ENCODE data around the gene RPL5.

Gene RPL5

DNA sequence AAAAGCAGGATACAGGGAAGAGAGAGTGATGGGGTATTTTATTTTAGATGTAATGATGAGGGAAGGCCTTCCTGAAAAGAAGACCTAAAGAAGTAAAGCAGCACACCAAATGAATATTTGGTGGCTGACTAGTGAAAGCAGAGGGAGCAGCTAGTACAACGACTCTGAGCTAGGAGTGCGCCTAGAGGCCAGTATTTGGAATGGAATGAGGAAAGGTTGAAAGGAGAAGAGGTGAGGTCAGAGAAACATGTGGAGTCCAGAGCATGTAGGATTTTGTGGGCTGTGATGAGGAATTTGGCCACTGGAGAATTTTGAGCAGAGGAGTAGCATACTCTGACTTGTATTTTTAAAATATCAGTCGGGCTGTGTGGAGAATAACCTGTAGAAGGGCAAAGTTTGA lies 11.8 kb upstream of the RPL5 start:
- DNase-seq (ENCODE audit: low read depth in 2 of 2): no peak

DNA sequence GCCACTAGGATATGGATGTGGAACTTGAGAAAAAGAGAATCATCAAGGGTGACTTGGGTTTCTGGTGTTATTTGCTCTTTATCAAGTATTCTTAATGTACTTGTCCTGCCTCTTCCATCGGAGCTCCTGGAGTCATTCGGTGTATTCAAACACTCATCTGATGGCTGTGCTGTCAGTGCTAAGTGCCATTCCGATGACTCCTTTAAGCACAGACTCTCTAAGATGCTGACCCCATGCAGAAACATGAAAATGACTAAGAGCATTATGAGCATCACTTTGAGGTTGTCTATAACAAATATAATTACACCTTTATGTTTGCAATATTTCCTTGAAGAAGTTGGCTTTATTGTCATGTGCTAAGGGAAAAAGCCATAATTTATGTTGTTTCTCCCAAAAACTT lies 11.3 kb upstream of the RPL5 start:
- no peak for DNase-seq (ENCODE audit: low read depth in 2 of 2)

DNA sequence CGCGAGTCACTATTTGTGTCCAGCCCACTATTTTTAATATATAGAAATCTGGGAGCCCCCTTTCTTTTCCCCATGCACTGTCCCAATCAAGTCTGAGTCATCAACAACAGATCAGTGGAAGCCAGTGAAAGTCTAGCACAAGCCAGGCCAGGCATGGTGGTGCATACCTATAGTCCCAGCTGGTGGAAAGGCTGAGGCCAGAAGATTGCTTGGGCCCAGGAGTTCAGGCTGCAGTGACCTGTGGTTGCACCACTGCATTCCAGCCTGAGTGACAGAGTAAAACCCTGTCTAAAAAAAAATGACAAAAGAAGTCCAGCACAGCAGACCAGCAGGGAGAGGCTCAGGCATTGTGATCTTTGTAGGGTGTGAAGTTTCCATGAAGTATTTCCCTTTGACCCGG lies 9.0 kb upstream of the RPL5 start:
- DNase-seq (ENCODE audit: low read depth in 2 of 2): no peak

DNA sequence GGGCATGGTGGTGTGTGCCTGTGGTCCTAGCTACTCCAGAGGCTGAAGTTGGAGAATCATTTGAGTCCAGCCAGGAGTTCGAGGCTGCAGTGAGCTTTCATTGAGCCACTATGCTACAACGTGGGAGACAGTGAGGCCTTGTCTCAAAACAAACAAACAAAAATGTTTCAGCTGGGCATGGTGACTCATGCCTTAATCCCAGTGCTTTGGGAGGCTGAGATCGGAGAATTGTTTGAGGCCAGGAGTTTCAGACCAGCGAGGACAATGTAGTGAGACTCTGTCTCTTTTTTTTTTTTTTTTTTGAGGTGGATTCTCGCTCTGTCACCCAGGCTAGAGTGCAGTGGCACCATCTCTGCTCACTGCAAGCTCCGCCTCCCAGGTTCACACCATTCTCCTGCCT lies 5.0 kb upstream of the RPL5 start:
- no peak for DNase-seq (ENCODE audit: low read depth in 2 of 2)

DNA sequence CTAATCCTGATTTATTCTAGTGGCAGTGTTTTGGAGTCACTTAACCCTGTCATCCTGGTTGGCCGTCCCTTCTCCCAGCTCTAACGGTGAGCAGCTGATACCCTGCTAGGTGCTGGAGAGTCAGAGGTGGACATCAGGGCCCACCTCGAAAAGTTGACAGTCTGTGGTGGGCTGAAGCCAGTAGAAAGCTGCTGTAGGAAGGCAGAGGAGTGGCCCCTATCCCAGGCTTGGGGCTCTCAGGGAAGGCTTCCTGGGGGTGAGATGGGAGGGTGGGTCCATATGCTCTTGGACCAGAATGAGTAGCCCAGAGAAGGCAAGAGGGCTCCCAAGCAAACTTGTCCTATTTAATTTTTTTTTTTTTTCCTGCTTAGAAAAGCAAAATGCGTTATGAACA lies 475 bp upstream of the RPL5 start:
- DNase-seq (ENCODE audit: low read depth in 2 of 2): no peak

DNA sequence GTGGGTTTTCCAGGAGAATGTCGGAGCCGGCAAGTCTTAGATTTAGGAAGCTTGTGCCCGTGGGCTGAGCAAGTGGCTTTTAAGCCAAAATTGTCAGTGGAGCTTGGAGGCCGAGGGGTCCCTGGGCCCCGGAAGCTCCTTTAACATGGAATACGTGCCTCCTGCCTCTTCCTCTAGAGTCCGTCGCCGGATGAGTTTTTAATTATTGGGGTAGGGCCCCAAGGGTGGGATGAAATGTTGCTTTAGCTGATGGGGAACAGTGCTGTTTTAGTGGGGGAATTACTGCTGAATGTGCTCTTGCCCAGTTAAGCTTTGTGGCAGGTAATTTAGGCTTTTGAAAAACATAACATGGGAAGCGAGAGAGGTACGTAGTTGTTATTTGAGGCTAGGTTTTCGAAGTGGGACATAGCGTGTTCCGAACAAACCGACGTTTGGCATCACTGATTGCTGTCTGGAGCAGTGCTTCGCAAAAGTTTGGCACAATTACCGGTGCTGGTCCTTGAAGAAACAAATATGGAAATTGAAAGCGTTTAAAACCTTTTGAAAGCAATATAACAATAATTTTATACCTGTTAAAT lies 786 bp downstream of the RPL5 start:
- DNase-seq (ENCODE audit: low read depth in 2 of 2): no peak

DNA sequence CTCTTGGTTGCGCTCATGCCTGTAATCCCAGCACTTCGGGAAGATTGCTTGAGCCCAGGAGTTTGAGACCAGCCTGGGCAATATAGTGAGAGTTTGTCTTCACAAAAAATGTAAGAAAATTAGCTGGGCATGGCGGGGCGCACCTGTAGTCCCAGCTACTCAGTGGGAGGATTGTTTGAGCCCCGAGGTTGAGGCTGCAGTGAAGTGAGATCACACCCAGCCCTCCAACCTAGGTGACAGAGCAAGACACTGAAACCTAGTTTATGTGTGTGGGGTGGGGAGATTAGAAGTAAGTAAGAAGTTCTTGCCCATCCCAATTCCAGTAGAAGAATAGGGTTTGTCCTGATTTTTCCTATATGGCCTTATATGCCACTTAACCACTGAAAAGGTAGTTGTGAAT lies 2.0 kb downstream of the RPL5 start:
- DNase-seq (ENCODE audit: low read depth in 2 of 2): no peak

DNA sequence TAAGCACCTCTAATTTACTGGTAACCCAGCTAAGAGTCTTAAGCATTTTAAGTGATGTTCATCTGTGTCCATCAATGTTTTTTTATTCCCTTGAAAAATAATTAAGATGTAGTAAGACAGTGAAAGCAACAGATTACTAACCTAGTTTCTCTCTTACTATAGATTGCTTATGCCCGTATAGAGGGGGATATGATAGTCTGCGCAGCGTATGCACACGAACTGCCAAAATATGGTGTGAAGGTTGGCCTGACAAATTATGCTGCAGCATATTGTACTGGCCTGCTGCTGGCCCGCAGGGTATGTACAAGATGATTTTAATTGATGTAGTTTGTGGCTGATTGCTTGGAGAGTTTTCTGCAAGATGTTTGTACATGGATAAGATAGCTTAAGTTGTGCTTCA lies 2.8 kb downstream of the RPL5 start:
- no peak for DNase-seq (ENCODE audit: low read depth in 2 of 2)

DNA sequence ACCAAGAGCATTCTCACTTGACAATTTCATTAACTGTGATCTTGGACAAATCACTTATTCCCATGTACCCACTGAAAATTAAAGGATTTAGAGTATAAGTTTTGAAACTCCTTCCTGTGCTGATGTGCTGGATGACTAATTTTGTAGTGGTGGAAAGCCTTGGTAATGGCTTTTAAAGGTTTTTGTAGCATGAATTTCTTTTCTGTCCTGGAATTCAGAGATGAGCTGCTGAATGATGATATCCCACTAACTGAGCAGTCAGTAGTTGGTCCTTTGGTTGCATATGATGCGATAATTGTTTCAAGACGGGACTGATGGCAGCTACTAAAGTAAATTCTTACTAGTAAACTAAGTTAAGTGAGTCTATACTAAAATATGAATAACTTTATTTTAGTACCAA lies 5.2 kb downstream of the RPL5 start:
- DNase-seq (ENCODE audit: low read depth in 2 of 2): no peak

DNA sequence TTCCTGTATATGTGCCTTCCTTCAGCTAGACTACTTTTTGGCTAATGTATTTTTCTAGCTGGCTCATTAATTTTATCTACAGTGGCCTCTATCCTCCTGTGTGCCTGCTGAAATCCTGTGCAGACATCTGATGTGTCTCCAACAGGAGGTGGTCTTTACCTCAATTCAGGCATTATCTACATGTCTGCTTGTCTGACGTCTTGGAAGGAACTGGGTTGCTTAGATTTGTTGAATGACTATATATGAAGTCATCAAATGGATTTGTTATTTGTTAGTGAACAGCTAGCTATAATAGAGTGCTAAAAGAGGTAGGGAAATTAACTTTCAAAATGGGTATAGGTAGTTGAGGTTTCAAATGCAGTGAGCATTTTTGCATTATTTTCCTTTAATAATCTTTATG lies 6.7 kb downstream of the RPL5 start:
- no peak for DNase-seq (ENCODE audit: low read depth in 2 of 2)

DNA sequence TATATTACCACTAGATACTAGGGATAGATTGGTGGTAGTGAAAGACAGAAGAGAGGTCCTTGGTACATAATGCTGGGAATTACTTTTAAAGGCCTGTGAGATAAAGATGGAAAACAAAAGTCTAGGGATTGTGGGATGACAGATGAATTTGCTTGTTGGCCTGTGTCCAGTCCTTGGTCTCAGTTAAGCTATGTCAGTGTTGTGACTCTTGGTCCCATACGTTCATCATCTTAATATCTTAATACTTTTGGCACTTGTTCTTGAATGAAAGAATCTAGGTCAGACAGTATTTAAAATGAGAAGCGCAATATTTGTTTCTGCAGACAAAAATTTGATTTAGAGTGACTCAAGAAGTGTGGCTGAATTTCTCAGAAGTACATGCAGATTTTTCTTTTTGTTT lies 7.6 kb downstream of the RPL5 start:
- no peak for DNase-seq (ENCODE audit: low read depth in 2 of 2)

DNA sequence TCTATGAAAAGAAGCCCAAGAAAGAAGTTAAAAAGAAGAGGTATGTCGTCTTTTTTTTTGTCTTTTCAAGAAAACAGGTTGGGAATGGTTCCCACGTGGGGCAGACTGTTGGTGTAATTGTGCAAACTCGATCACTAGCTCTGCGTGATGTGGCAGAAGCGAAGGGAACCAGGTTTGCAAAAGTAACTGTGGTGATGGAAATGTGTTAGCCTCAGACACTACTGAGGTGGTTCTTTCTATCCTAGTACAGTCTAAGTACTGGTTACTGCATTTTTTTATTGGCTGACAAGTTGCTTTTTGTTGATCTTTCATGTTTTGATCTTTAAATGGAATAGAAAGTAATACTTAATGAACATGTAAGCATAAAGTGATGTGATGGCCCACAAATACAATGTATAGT lies 8.8 kb downstream of the RPL5 start:
- no peak for DNase-seq (ENCODE audit: low read depth in 2 of 2)

DNA sequence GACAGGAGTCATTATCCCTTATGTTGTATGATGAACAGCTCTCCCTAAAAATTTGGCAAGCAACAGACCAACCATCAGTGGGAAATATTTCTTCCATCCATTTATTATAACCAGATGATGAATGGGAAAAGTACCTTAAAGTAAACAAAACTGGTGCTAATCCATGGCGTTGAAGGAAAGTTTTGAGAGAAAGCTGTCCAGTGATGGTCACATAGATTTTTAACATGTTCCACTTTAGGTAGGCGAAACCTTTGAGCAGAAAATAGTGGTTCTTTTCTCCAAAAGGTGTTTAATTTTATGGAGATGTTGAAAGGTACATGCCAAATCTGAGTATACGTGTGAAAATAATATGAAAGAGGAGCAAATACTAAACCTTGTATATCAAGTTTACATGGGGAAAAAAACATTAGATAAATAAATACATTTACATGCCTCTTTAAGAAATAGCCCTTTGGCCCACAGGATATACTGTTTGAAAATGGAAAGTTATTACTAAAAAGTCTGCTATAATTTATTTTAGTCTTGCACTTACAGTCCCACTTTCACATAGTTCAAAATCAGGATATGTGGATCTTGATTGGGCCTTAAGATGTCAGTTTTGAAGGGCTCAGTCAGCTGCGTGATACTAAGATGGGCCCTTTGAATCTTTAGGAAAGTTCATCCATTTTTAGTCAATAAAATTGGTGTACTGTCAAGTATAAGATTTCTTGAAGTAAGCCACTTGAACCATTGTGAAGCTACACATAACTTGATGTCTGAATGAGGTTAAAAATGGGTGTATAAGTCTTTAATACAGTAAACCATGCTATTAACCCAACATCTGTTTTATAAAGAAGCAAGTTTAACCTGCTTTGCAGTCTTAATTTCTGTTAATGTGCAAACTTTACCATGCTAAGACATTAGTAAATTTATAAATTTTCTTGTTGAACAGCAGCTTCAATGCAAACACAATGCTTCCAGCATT lies 10.5 kb downstream of the RPL5 start:
- DNase-seq (ENCODE audit: low read depth in 2 of 2): no peak

DNA sequence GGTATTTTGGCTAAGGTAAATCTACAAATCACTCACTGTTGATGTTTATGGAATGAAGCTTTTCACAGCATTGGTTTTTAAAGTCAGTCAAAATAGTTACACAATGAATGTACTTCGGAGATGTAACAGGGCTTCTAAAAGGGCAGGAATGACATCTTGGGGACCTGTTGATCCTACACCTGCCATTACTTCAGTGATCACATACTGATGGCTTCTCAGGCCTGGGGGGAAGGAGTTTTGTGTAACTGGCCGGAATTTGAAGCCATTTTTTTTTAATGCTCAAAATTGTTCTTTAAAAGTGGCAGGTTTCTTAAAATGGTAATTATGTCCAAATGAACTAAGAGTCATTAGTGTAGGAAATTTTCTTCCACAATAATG lies 11.2 kb downstream of the RPL5 start:
- no peak for DNase-seq (ENCODE audit: low read depth in 2 of 2)

DNA sequence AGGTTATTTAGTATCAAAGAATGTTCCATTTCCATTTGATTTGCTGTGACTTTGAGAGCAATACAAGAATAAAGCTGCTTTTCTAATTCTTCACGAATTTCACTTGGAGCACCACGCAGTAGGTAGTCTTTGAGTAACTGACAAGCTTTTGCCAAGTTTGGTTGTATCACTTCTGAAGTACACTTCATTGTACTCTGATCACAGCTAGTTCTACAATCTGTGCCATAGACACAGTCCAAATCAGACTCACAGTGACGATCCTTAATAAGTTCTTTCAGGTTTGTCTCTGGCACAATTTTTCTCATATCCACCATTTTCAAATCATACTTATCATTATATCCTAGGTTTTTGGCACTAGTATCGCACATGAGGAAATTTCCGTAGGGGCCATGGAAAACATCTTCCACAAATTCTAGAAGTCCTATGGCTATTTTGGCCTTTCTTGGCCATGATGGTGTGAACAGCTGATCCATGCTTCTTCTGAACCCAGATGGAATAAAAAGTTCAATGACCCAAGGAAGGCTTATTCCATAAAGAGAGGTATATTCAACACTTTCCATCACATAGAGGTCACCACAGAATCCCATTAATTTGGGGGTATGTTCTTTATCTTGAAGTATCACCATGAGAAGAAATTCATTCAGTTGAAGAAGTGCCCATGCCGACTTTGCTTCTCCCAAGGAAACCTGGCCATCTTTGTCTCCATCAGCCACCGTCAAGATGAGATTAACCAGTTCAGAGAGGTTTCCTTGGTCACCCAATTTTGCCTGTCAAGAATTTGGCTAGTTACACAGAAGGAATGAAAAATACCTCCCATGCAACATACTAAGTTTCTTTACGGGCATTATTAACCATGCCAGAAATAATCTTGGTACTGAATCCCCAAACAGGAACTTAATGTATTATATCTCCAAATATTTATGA lies 11.9 kb downstream of the RPL5 start:
- DNase-seq (ENCODE audit: low read depth in 2 of 2): no peak

DNA sequence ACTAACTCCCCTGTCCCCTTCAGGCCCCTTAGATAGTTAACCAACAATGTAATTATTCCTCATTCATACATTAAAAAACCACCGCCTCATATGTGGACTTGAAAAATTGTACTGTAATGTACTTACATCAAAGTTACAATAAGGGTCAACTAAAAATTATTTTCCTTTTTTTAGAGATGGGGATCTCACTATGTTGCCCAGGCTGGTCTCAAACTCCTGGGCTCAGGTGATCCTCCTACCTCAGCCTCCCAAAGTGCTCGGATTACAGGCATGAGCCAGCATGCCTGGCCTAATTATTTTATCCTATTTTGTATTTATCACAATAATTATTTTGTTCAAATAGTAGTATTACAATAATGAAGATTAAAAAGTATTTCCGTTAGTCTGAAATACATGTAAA lies 12.6 kb downstream of the RPL5 start:
- no peak for DNase-seq (ENCODE audit: low read depth in 2 of 2)

DNA sequence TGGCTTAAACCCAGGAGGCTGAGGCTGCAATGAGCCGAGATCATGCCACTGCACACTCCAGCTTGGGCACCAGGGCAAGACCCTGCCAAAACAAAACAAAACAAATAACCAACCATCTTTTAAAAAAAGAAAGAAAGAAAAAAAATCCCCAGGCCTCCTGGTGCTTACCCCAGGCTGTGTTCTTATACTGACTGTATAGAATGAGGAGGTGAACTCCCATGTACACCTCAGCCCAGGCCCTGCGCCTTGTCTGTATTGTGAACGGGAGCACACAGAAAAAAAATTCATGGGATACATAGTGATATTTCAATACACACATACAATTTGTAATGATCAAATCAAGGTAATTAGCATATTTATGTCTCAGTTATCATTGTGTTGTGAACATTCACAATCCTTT lies 14.1 kb downstream of the RPL5 start:
- DNase-seq (ENCODE audit: low read depth in 2 of 2): no peak

DNA sequence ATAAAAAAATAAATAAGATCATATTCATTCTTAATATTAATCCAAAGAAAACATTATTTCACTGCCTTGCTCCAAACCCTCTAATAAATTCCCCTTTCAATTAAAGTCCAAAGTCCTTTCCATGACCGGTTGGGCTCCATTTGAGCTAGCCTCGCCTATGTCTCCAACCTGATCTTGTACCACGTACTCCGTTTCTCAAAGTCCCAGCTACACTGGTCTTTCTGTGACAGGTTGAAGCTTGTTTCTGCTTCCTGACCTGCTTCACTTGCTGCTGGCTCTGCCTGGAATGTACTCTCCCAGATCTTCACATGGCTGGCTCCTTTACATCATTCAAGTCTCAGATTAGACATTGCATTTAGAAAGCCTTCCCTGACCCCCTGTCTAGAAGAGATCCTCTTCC lies 16.4 kb downstream of the RPL5 start:
- DNase-seq (ENCODE audit: low read depth in 2 of 2): no peak

DNA sequence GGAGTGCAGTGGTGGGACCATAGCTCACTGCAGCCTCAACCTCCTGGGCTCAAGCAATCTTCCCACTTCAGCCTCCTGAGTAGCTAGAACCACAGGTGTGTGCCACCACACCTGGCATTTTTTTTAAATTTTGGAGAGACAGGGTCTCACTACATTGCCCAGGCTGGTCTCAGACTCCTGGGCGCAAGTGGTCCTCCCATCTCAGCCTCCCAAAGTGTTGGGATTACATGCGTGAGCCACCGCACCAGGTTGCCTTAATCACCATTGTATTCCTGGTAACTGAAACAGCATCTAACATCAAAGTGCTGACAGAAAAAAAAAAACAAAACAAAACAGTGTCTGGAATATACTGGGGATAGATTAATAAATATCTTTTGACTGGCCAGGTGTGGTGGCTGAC lies 18.2 kb downstream of the RPL5 start:
- no peak for DNase-seq (ENCODE audit: low read depth in 2 of 2)

DNA sequence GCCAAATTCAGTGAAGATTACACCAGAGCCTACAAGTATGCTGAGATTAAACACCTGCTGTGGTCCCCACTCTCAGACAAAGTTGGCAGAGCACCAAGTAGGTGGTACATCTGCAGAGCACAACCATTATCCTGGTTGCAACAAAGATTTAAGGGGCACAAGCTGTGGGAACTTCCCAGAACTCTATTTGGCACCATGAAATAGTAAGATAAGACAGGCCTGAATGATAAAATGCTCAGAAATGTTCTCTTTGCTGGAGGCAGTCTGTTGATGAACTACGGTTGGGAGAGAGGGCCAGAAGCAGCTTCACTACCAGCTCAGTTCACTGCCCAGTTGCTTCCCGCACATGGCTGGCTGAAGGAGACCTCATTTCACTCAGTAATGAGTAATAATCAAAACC lies 19.9 kb downstream of the RPL5 start:
- DNase-seq (ENCODE audit: low read depth in 2 of 2): no peak

DNA sequence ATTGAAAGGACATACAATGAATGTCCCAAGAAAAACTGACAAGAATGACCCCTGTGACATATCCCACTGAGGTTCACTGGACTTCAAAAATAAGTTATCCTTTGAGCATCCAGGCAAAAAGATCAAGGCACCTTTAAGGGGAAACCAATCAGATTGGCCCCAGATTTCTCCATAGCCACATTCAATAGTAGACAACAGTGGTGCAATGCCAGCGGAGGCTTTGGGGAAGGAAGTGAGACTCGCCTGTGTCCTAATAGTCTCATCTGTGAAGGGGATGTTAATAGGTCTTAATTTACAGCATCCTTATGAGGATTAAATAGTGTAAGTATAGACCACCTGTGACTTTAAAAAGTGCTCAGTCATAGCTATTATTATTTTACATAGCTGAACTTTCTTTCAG lies 21.5 kb downstream of the RPL5 start:
- no peak for DNase-seq (ENCODE audit: low read depth in 2 of 2)

DNA sequence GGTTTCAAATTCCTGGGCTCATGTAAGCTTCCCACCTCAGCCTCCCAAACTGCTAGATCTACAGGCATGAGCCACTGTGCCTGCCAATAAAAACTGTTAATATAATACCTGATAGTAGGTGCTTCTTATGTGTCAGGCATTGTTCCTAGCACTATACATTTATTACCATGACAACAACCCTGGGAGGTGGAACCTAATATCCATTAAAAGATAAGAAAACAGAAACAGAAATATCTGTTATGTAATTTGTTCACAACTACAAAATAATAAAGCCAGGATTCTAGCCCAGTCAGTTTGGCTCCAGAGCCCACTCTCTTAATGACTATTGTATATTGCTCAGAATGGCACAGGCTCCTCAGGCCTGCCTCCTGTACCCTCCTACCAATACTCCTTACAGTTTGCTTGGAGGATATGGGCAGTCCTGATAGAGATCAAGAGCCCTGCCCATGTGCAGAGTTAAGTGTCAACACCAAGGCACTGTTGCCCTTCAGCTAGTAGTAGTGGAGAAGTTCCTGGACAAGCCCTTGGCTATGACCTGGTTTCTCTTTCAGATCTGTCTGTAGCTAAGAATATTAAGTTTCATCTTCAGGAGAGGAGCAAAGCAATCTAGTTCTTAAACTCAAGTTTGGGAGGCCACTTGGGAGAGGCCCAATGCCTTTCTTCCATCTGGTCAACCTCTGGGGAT lies 22.4 kb downstream of the RPL5 start:
- no peak for DNase-seq (ENCODE audit: low read depth in 2 of 2)

All from stimulated activated CD8-positive, alpha-beta memory T cell treated with anti-CD3 and anti-CD28 coated beads, Interleukin-7, amount 100 ng/mL, for 1 hour (primary cell).